GM18868 (cell line): ENCODE measurements around the gene PTPN20.
"Not testable (repeated sequence)": the region's sequence is repeated elsewhere in the genome, so short reads cannot be mapped to it uniquely, and the experiment has no call there.

Experiments used
- ATAC-seq: cut with Tn5 transposase; IDR thresholded peaks from one replicate; pipeline ENCODE4 v1.9.1; 2021; ENCODE audit warnings: mild to moderate bottlenecking, moderate library complexity; ENCODE audit not compliant: unreplicated experiment

Gene PTPN20

DNA sequence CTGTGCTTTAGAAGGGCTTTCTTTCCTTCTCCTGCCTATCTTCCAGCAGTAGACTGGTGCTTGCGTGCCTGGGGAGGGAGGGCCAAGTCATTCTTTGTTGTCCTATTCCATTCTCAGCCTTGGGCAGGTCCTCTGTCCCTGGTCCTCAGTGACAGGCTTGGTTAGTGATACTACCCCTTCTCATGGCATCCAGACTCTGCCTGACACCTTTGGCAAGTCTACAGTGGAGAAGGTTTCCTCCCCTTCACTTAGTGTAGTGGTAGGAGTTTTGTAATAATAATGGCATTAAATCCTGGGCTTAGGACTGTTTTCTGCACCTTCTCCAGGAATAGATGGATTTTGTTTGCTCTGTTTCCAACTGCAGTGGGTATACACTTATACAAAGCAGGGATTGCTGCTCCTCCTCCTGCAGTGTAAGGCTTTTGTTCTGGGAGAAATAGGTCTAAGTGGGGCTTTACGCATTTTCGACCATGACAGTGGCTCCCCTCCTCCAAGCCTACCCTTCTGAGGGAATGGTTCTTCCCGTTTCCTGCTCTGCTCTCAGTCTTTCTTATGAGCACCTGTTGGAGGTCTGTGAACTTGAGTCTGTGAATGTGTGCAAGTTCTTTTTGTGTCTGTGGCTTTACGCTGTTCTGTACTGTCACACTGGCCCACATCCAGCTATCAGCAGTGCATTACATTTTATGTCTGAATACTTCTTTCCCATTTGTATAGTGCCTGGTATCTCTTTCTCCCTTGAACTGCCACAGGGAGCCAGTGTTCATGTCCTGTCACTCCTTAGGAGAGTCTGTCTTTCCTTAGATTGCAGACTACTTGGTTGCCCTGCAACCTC lies 37.7 kb downstream of the PTPN20 start:
- not testable (repeated sequence) for ATAC-seq

DNA sequence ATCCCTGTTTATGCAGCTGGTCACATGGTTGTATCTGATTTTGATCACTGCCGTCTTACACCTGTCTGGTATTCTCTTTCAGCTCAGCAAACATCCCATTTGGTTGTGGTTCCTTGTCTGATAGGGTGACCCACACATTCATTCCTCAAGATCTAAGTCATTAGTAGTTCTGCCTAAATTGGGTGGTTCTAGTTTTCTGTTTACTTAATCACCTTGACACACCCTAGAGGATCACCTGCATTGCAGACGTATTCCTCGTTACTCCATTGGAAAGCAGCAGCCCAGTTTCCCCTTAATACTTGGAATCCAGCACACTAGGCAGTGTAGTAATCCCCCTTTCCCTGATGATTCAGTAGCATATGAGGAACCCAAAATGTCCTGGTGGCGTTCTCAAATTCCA lies 41.3 kb downstream of the PTPN20 start:
- ATAC-seq, result not testable (repeated sequence)

DNA sequence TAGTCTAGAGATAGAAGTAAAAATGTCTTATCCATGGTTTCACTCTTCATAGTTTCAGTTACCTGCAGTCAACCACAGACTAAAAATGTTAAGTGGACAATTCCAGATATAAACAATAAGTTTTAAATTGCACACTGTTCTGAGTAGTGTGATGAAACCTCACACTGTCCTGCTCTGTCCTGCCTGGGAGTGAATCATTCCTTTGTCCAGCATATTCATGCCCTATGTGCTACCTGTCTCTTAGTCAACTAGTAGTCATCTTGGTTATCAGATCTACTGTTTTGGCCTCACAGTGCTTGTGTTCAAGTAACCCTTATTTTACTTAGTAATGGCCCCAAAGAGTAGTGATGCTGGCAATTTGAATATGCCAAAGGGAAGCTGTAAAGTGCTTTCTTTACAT lies 49.5 kb downstream of the PTPN20 start:
- not testable (repeated sequence) for ATAC-seq

DNA sequence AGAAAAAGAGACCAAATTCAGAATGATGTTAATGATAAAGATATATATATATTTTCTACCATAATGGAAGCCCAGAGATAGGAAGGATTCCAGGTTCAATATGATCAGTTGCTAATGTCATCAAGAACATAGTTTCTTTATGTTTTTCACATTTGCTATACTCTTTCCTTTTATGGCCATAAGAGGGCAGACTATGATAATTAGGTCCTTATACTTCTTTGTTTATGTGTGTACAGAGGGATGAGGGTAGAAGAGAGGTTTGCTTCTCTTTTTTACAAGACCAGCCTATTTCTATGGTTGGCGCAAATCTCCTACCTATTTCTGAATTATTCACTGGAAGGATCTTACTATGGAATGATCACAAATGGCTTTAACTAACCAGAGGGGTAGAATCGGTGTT lies 52.1 kb downstream of the PTPN20 start:
- ATAC-seq, result not testable (repeated sequence)

DNA sequence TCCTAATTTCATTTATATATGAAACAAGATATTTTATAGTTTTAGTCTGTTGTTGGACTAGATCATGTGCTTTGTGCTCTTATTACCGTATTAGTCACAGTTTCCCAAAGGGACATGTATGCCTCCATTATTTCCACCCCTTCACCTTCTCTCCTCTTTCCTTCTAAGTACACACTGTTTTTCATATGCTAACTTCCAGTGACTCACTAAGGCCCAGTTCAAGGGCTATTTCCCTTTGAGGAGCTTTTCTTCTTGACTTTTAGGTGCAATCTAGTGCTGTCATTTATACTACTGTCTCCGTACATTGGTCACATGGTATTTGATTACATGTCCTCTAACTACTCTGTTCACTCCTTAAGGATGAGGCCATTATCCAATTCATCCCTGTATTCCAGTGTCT lies 55.8 kb downstream of the PTPN20 start:
- ATAC-seq, result not testable (repeated sequence)

DNA sequence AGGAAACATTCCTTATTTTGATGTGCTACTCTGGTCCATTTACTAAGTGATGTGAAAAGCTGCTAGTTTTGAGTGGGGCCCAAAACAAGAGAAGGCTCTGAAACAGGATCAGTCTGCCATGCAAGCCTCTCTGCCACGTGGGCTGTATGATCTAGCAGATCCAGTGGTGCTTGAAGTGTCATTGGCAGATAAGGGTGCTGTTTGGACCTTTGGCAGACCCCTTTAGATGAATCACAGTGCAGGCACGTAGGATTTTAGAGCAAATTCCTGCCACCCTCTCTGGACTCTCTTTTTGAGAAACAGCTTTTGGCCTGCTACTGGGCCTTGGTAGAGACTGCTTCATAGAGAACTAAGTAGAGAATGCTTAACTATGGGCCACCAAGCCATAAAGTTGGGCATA lies 69.0 kb downstream of the PTPN20 start:
- ATAC-seq, result not testable (repeated sequence)

DNA sequence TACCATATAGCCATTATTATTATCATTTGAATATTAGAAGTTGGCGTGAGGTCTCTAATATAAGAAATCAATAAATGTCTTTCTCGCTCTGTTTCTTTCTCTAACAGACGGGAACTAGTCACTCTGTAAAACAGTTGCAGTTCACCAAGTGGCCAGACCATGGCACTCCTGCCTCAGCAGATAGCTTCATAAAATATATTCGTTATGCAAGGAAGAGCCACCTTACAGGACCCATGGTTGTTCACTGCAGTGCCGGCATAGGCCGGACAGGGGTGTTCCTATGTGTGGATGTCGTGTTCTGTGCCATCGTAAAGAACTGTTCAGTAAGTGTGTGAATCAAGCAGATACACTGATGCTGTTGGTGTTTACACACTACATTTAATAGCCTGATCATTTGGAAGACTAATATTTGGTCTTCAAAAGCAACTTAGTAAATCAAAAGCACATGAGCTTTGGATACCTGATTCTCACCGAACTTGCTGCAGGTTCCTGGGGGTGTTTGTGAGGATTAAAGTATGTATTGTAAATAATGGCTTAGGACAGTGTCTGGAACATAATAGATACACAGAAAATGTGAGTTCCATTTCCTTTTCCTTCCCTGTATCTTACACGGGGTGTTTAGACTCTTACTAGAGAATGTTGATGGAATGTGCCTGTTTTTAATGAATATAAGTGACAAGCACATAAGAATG lies 76.2 kb downstream of the PTPN20 start:
- ATAC-seq, result peak; percentile 99

DNA sequence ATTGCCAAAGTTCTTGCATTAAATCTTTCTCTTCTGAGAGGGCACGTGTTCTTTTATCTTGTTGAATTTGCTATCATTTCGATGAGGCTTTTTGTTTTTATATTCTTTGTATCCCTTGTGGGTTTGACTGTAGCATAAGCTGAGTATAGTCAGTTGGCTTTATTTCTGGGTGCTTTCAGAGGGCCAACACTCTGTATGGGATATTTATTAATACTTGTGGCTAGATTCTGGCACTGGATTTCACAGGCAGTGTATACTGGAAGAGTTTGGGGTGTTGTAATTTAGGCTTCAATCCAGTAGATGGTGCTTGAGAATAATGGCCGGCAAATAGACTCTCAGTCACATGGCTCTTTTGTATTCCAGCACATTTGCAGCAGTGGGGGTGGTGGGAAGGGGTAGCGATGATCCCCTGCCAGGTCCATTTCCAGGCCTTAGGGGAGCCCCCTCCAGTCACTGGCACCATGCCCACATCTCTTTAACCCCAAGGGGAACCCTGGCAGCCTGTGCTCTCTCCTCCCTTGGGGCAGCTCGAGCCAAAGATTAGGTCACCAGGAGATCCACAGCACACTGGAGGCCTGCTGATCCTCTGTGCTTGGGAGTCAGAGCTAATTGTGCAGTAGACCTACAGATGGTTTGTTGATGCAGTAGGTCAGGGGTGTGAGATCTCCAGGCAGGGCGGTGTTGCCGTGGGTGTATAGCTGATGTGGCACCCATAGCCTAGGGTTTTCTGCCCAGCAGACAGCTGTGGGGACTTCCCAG lies 81.8 kb downstream of the PTPN20 start:
- peak; percentile 66 for ATAC-seq

DNA sequence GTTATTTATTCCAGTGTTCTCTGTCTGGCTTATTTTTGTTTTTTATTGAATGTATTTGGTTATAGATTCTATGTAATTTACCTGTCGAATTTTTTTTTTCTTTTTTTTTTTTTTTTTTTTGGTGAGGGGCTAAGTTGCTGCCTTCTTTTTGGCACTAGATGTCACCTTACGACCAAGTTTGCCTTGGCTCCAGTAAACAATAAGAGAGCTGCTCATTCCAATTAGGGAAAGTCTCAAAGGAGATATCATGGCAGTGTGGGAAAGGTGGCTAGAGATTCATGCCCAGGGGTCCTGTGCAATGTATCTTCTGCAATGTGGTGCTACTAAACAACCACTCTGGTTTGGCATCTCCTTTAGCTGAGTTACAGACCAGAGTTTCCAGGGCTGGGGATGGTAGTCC lies 84.0 kb downstream of the PTPN20 start:
- ATAC-seq, result no peak

DNA sequence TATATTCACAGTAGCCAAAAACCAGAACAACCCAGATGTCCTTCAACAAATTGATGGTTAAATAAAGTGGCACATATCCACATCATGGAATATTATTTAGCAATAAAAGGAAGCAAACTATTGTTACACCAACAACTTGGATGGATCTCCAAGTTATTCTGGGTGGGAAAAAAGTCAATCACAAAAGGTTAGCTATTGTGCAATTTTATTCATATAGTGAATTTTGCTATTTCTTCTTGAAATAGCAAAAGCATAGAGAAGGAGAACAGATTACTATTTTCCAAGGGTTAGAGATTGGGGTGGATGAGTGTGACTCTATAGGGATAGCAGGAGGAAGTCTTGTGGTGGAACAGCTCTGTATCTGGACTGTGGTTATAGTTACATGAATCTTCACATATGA lies 87.0 kb downstream of the PTPN20 start:
- ATAC-seq, result no peak

DNA sequence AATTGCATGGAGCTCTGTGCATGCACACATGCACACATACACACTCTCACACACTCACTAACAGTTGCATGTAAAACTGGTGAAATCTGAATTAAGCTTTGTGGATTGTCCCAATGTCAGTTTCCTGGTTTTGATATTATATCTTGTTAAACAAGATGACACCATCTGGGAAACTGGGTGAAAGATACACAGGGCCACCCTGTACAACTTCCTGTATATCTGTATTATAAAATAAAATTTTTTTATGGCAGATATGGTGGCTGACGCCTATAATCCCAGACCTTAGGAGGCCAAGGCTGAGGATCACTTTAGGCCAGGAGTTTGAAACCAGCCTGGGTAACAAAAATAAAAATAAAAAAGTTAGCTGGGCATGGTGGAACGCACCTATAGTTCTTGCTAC lies 87.4 kb downstream of the PTPN20 start:
- no peak for ATAC-seq

DNA sequence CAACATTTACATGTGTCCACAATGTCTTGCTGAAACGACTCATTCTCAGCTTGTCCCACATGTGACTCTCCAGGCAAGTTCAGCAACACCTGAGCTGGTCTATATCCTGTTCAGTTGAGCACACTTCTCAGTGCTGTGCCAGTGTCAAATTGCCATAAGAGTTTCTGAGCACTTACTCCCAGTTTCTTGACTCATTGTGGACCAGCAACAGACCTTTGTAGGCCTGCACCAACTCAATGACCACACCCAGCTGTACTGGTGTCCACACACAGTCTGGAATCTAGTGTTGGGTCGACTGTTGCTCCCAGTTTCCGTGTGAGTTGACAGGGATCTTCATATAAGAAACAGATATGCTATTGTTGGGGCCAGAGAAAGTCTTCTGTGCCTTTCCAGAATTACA lies 88.0 kb downstream of the PTPN20 start:
- ATAC-seq, result no peak

DNA sequence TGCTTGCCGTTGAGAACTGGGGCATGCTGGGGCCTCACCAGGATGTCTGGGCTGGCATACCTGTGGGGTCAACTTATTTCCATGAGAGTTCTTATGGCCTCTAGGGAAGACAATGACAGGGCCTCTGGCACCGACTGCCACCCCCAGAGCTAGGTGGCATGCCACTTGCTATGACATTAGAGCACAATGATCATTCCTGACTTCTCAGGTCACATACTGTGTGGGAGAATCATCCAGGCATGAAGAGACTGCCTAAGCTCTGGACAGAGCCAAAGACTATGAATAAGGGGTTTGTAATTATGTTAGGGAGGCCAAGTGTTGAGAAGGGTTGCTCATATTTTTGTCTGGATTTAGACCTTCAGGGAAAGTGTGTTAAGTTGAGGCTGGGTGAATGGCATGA lies 97.5 kb downstream of the PTPN20 start:
- no peak for ATAC-seq

DNA sequence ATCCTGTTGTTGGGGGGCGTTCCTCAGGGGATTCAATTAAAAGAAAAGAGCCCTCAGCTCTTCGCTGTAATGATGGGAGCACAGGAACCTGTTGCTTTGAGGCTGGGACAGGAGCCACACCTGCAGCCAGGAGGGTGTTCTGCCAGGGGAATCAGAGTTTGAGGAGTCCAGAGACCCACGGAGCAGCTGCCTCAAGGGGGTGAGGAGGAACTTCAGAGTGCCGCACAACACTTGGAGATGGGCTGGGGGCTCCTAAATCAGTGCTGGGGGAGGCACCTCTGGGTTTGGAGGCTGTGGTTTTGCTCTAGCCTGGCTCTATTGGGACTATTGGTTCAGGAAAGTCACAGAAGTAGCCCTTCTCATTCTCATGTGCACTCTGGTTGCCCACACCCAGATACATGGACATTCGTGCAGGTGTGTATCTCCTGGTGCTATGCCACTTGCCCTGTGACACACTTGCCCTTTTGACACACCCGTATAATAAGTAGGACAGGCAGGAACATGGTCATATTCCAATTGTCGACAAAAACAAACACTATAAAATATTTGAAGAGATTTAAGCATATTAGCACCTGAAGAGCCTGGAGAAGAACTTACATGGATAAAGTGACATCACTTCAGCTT lies 98.1 kb downstream of the PTPN20 start:
- ATAC-seq, result no peak

DNA sequence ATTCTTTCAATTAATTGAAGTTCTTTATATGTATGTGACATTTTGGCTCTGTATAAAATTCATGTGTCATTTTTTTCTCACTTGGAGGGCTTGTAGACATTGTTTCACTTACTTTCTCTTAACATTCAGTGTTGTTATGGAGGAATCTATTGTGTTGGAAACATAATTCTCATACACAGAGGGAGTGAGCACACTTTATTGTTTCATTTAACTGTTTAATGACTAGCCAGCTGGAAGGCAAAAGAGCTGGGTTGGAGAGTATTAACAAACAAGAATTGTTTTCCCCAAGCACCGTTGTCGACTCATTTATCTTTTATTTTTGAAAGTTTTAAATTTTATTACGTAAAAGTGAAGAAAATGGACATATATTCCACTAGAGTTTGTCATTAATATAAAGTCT lies 98.8 kb downstream of the PTPN20 start:
- ATAC-seq, result no peak

DNA sequence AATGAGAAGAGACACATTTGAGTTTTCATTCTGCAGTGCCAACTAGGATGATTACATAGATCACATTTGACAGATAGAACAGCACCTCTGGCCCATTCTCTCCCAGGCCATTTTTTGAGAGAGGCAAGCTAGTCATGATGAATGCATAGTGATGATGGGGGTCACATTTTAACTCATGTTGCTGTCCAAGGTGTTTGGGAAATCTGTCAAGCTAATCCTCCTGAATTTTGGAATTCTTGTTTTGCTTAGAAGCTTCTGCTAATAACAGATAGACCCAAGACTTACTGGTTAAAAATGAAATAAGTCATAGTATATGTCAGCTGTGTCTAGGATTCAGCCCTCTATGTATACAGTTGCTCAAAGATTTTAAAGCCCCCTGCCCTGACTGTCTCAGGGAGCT lies 101.0 kb downstream of the PTPN20 start:
- no peak for ATAC-seq

DNA sequence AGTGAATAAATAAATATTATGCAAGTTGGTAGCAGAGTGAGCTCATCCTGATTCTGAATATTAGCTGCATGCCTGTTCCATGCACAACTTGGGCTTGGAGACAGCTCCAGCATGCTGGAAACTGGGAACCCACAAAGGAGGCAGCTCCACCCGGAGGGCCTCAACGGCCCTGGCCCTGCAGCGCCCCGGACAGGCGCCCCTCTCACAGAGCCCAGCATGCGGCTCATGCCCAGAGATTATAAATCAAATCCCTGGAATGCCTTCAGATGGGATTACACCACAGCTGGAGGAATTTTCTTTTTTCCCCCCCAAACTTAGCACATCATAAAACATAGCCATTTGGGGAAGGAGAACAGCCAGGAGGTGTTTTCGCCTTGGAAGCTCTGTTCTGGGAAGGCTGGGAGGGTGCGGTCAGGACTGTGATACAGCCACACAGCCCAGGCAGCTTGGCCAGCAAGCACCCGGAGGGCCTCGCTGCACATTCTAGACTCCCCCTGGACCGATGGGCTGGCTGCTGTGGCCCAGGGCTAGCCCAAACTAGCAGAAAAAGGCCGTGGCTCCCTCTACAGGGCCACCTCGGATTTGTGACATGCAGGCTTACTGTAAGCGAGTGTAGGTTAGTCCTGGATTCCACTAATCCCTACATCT lies 102.4 kb downstream of the PTPN20 start:
- no peak for ATAC-seq

DNA sequence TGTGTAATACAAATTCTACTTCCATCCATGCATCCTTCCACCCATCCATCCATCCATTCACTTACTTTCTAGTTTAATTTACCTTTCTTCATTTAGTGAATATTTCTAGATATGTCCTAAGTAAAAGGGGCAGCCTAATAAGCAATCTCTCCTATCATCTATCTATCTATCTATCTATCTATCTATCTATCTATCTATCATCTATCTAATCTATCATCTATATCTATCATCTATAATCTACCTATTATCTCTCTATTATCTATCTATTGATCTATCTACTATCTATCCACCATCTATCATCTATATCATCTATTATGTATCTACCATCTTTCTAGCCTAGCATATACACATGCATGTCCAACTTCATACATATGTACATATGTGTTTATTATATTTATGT lies 104.2 kb downstream of the PTPN20 start:
- ATAC-seq, result no peak

DNA sequence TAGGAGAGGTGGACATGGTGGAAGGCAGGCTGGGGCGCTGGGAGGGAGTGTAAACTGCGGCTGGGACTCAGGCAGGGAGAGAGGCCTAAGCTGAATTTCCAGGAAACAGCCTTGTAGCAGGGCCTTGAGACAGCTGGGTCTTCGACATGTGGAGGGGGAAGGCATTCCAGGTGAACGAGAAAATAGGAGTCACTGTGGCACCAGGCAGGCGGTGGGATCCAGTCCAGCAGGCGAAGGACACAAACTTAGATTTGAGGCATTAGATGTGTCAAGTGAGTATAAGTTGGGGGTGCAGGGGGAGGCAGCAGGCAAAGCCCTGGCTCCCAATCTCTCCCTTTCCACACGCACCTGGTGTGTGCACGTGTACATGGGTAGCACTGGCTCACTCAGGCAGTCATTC lies 105.3 kb downstream of the PTPN20 start:
- no peak for ATAC-seq

DNA sequence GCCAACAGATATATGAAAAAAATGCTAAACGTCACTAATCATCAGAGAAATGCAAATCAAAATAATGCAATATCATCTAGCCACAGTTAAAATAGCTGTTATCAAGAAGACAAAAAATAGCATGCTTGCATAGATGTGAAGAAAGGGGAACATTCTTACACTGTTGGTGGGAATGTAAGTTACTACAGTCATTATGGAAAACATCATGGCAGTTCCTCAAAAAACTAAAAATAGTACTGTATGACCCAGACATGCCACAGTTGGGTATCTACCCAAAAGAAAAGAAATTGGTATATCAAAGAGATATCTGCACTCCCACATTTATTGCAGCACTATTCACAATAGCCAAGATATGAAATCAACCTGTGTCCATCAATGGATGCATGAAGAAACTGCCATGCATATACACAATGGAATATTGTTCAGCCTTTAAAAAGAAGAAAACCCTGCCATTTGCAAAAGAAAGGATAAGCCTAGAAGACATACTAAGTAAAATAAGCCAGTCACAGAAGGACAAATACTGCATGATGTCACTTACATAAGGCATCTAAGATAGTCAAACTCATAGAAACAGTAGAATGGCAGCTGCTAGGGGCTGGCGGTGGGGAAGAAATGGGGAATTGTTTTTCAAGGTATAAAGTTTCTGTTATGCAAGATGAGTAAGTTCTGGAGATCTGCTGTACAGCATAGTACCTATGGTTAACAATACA lies 107.0 kb downstream of the PTPN20 start:
- ATAC-seq, result no peak
